Measurements from ENCODE around the gene BRINP1. TPM values are rescaled to one million over a fixed set of nuclear protein-coding genes. Genes with fewer than 3 reads are reported as not detected.

The BRINP1 gene
- polyA plus RNA-seq, 2 donors, result 0.18 to 0.77 TPM

DNA sequence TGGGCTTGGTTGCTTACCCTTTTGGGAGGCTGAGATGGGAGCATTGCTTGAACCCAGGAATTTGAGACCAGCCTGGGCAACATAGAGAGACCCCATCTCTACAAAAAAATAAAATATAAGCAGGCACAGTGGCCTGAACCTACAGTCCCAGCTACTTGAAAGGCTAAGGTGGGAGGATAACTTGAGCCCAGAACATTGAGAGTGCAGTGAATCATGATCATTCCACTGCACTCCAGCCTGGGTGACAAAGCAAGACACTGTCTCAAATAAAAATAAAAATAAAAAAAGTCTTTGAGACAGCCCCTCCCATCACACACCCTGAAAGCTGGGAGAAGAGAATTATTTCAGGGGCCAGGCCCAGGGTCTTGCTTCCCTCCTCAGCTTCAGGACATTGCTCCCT is 251.8 kb downstream of the BRINP1 start:
- H3K9me3 ChIP-seq (ENCODE audit: control insufficient read depth in 2 of 2, insufficient read depth in 1 of 2, low read depth in 1 of 2, low read length in 1 of 2), result no peaks in the 10 kb centered on the region
- H3K27me3 ChIP-seq (ENCODE audit: control insufficient read depth in 1 of 2, insufficient read depth in 2 of 2, low read length in 2 of 2), result no peaks in the 10 kb centered on the region
- no peaks in the 10 kb centered on the region for H3K36me3 ChIP-seq (ENCODE audit: control insufficient read depth in 2 of 2, insufficient read depth in 2 of 2, low read length in 1 of 2)
- no peaks in the 10 kb centered on the region for H3K4me1 ChIP-seq (ENCODE audit: control insufficient read depth in 2 of 2, insufficient read depth in 2 of 2, low read length in 1 of 2)
- H3K4me3 ChIP-seq (ENCODE audit: low read depth in 1 of 2, low read length in 2 of 2), result no peak overlapping the region
- H3K27ac ChIP-seq (ENCODE audit: low read depth in 2 of 2, low read length in 1 of 2), result no peak overlapping the region

All from esophagus (tissue), 2 donors.